Neuronal stem cell (in vitro differentiated cells): ENCODE results near the gene TAF12.

ENCODE experiments used
- DNase-seq: peaks from one replicate; pipeline ENCODE4 v3.0.0-alpha.2; 2013; ENCODE audit warnings: low spot score
- H2AFZ ChIP-seq: one replicate; pipeline ENCODE4 v1.6.1; 2013; ENCODE audit warnings: mild to moderate bottlenecking, low read length, inconsistent platforms
- H2AK5ac ChIP-seq: 2 replicates; pipeline ENCODE4 v1.6.1; 2013; ENCODE audit warnings: low read depth, mild to moderate bottlenecking, inconsistent platforms, low read length, moderate library complexity, mixed read lengths
- H2BK120ac ChIP-seq: 2 replicates; pipeline ENCODE4 v1.6.1; 2013; ENCODE audit warnings: low read depth, mild to moderate bottlenecking, inconsistent platforms, low read length, moderate library complexity, mixed read lengths
- H2BK12ac ChIP-seq: one replicate; pipeline ENCODE4 v1.6.1; 2013; ENCODE audit warnings: low read length, inconsistent platforms
- H2BK15ac ChIP-seq: 2 replicates; pipeline ENCODE4 v1.6.1; 2013; ENCODE audit warnings: mild to moderate bottlenecking, low read length, inconsistent platforms, mixed read lengths
- H2BK5ac ChIP-seq: one replicate; pipeline ENCODE4 v1.6.1; 2013; ENCODE audit warnings: inconsistent platforms, mild to moderate bottlenecking, low read length, moderate library complexity
- H3K14ac ChIP-seq: one replicate; pipeline ENCODE4 v1.6.1; 2013; ENCODE audit warnings: low read length, inconsistent platforms
- H3K18ac ChIP-seq: 2 replicates; pipeline ENCODE4 v1.6.1; 2013; ENCODE audit warnings: low read length, inconsistent platforms
- H3K23ac ChIP-seq: 2 replicates; pipeline ENCODE4 v1.6.1; 2013; ENCODE audit warnings: low read depth, mild to moderate bottlenecking, mixed read lengths, low read length, inconsistent platforms; ENCODE audit not compliant: poor library complexity
- H3K27ac ChIP-seq: replicated peaks from 3 replicates; pipeline ENCODE4 v1.5.1; 2013; ENCODE audit warnings: low read length, inconsistent platforms
- H3K27me3 ChIP-seq, 3 experiments: 2 replicates each; pipeline ENCODE4 v1.6.1; 2013; ENCODE audit warnings: low read length in 3 of 3, mild to moderate bottlenecking in 2 of 3, inconsistent platforms in 1 of 3, low read depth in 1 of 3, mixed read lengths in 1 of 3, moderate library complexity in 1 of 3; ENCODE audit not compliant: control insufficient read depth in 3 of 3, insufficient read depth in 3 of 3
- H3K36me3 ChIP-seq, 2 donors: replicated peaks in 1 of 2; 2 replicates each; pipeline ENCODE4 v1.6.1; 2013; ENCODE audit warnings: low read length in 2 of 2; ENCODE audit not compliant: control insufficient read depth in 2 of 2, insufficient read depth in 2 of 2
- H3K4ac ChIP-seq: 2 replicates; pipeline ENCODE4 v1.6.1; 2013; ENCODE audit warnings: inconsistent platforms, mild to moderate bottlenecking, low read length, moderate library complexity
- H3K4me1 ChIP-seq, 2 donors: 1 replicate in 1 of 2; 2 replicates in 1 of 2; pipeline ENCODE4 v1.6.1; 2013; ENCODE audit warnings: low read length in 2 of 2, low read depth in 1 of 2; ENCODE audit not compliant: control insufficient read depth in 2 of 2, insufficient read depth in 1 of 2
- H3K4me2 ChIP-seq: one replicate; pipeline ENCODE4 v1.6.1; 2013; ENCODE audit warnings: mild to moderate bottlenecking, low read length, inconsistent platforms; ENCODE audit not compliant: insufficient read depth, poor library complexity, severe bottlenecking
- H3K4me3 ChIP-seq, 2 donors: 2 replicates each; pipeline ENCODE4 v1.5.1; 2013; ENCODE audit warnings: low read length in 2 of 2, mild to moderate bottlenecking in 2 of 2, inconsistent platforms in 1 of 2, moderate library complexity in 1 of 2
- H3K79me1 ChIP-seq: one replicate; pipeline ENCODE4 v1.6.1; 2013; ENCODE audit warnings: low read depth, mild to moderate bottlenecking, inconsistent platforms, low read length, moderate library complexity
- H3K9ac ChIP-seq: one replicate; pipeline ENCODE4 v1.6.1; 2013; ENCODE audit warnings: mild to moderate bottlenecking, low read depth, low read length, inconsistent platforms; ENCODE audit not compliant: poor library complexity
- H3K9me3 ChIP-seq, 2 donors: replicated peaks in 1 of 2; 2 replicates each; pipeline versions ENCODE3 to v1.6.1; 2013; ENCODE audit warnings: low read length in 2 of 2, mild to moderate bottlenecking in 2 of 2, inconsistent platforms in 1 of 2, low read depth in 1 of 2, mixed read lengths in 1 of 2, moderate library complexity in 1 of 2; ENCODE audit not compliant: control insufficient read depth in 2 of 2, insufficient read depth in 1 of 2
- H4K8ac ChIP-seq: one replicate; pipeline ENCODE4 v1.6.1; 2013; ENCODE audit warnings: low read depth, mild to moderate bottlenecking, inconsistent platforms, low read length, moderate library complexity
- H4K91ac ChIP-seq: one replicate; pipeline ENCODE4 v1.6.1; 2013; ENCODE audit warnings: low read length, low read depth, mild to moderate bottlenecking, inconsistent platforms; ENCODE audit not compliant: poor library complexity
- WGBS, 2 donors: extraction: QIAGEN DNeasy Blood & Tissue Kit; methylation state at CpG; one replicate each; pipeline ENCODE4 v1.1.7; 2013; ENCODE audit warnings: missing lambda C conversion rate in 2 of 2, mixed read lengths in 1 of 2; ENCODE audit not compliant: insufficient read length in 2 of 2, insufficient replicate concordance in 1 of 2; ENCODE audit errors: extremely low coverage in 2 of 2; 5-methylcytosine and 5-hydroxymethylcytosine counted together

The TAF12 gene

DNA sequence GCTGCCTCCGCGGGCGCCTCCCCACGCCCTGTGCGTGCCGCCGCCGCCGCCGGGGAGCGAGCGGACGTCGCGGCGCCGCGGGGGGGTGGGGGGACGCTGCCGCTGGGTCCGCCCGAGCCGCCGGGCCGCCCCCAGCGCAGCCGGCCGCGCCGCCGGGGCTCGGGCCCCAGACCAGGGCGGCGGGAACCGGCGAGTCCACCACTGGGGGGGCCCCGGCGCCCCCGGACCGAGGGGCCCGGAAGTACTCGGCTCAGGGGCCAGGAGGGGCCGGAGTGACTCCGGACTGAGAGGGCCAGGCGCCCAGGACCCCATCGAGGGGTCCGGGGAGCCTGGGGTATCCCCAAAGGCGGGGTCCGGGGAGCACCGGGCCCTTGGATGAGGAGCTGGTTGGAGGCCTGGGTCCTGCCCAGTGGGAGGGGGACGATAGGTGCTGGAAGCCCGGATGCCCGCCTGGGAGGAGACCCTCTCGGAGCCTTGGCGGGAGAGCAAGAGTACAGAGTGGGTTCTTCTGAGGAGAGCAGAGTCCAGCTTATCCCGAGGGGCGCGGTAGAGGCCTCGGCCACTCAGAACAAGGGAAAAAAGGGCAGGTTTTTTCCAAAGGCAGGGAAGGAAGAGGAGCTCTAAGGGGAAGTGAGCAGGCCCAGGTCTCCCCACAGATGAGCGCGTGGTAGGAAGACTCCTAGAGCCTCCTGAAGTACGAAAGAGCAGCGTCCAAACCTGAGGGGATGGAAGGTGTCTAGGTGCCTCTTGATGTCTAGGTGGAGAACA lies 26.3 kb upstream of the TAF12 start:
- peak overlapping the region; percentile 25 for H3K14ac ChIP-seq
- H2BK15ac ChIP-seq, result no peak overlapping the region
- H3K27ac ChIP-seq, result peak overlapping the region; percentile 89
- H3K27me3 ChIP-seq, result no peaks in the 10 kb centered on the region
- H2BK5ac ChIP-seq, result peak overlapping the region; percentile 88
- H3K9me3 ChIP-seq, result no peaks in the 10 kb centered on the region
- peak overlapping the region; percentile 75 for H3K9ac ChIP-seq
- H3K79me1 ChIP-seq, result no peaks in the 10 kb centered on the region
- peak overlapping the region; percentile 64 to 93 for H3K4me3 ChIP-seq
- peak overlapping the region; percentile 41 for H3K4me2 ChIP-seq
- H2BK120ac ChIP-seq, result peak overlapping the region; percentile 34
- peak overlapping the region; percentile 35 for H3K23ac ChIP-seq
- peak; percentile 47 for DNase-seq
- H2BK12ac ChIP-seq, result no peak overlapping the region
- H2AFZ ChIP-seq, result peak overlapping the region; percentile 91
- peaks cover 0 to 5% of the 10 kb centered on the region in 2 donors for H3K4me1 ChIP-seq
- no peaks in the 10 kb centered on the region for H3K36me3 ChIP-seq
- peak overlapping the region; percentile 83 for H2AK5ac ChIP-seq
- no peak overlapping the region for H4K91ac ChIP-seq
- H4K8ac ChIP-seq, result no peak overlapping the region
- no peak overlapping the region for H3K4ac ChIP-seq
- no CpG with 5 or more reads among the region's 63 CpGs for WGBS, 2 donors
- peak overlapping the region; percentile 90 for H3K18ac ChIP-seq

DNA sequence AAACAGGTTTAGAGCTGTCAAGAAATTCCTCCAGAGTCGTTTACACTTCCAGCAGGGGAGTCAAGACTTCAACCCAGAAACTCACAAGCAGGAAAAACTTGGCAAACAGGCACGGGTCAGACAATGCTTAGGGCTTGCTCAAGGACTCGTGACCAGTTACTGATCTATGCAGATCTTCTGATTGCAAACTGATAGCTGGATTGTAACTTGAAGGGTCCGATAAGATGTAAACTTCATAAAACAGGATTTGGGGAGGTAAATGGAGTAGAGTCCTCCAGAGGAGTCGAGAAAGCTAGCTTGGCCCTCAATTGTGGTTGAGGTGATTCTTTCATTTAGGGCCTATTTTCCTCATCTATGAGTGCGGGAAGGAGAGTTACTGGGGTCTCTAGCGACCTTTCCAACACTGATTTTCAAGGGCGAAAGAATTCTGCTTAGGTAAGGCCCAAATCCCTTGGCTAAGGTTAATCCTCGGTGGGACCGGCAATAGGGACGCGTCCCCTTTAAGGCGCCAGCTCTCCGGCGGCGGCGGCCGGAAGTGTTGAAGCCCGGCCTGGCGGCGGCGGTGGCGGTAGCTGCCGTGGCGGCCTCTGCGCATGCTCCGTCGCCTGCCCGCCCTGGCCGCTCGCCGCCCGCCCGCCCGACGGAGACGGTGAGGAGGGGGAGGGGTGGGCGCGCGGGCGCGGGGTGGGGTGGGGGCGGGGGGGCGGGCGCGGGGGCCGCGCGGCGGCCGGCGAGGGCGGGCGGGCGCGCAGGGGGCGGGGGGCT lies 25.5 kb upstream of the TAF12 start, which contains the start of gene GMEB1:
Gene GMEB1, plus strand, starts transcription at position 594 of the 765 bp plus-strand sequence. CDS start 14,829 bp downstream, outside the sequence.
- Histone ChIP-seq H3K4me2 (peak within 1 kb of the TSS; percentile 66), H3K23ac (peak within 1 kb of the TSS; percentile 35), H3K4me1 (peaks cover 0 to 8% of the 10 kb centered on the region in 2 donors), H3K27me3 (no peaks in the 10 kb centered on the region), H2BK12ac (no peak within 1 kb of the TSS), H3K14ac (peak within 1 kb of the TSS; percentile 25), H3K4ac (no peak within 1 kb of the TSS), H3K9me3 (no peaks in the 10 kb centered on the region), H4K91ac (no peak within 1 kb of the TSS), H3K27ac (peak within 1 kb of the TSS; percentile 89), H3K9ac (peak within 1 kb of the TSS; percentile 75), H3K79me1 (no peaks in the 10 kb centered on the region), H3K18ac (peak within 1 kb of the TSS; percentile 90), H2BK5ac (peak within 1 kb of the TSS; percentile 88), H4K8ac (no peak within 1 kb of the TSS), H2AFZ (peak within 1 kb of the TSS; percentile 91), H3K36me3 (no peaks in the 10 kb centered on the region), H2BK120ac (peak within 1 kb of the TSS; percentile 34), H3K4me3 (peak within 1 kb of the TSS; percentile 64 to 93), H2AK5ac (peak within 1 kb of the TSS; percentile 83), H2BK15ac (no peak within 1 kb of the TSS)
- DNase-seq, result peak; percentile 85
- no CpG with 5 or more reads among the region's 57 CpGs for WGBS, 2 donors

DNA sequence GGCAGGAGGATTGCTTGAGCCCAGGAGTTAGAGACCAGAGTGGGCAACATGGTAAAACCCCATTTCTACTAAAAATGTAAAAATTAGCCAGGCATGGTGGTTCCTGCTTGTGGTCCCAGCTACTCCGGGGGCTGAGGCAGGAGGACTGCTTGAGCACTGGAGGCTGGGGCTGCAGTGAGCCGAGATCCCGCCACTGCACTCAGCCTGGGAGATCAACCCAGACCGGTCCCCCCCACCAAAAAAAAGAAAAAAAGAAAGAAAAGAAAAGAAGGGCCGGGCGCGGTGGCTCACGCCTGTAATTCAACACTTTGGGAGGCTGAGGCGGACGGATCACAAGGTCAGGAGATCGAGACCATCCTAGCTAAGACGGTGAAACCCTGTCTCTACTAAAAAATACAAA lies 23.9 kb upstream of the TAF12 start:
- H3K23ac ChIP-seq, result no peak overlapping the region
- H2AK5ac ChIP-seq, result no peak overlapping the region
- DNase-seq, result no peak
- H2BK5ac ChIP-seq, result no peak overlapping the region
- no peaks in the 10 kb centered on the region for H3K36me3 ChIP-seq
- peaks cover 0 to 8% of the 10 kb centered on the region in 2 donors for H3K4me1 ChIP-seq
- no peak overlapping the region for H3K14ac ChIP-seq
- no peak overlapping the region for H2BK120ac ChIP-seq
- H3K9ac ChIP-seq, result no peak overlapping the region
- no peak overlapping the region for H2AFZ ChIP-seq
- no peak overlapping the region for H4K8ac ChIP-seq
- no peaks in the 10 kb centered on the region for H3K27me3 ChIP-seq
- H2BK12ac ChIP-seq, result no peak overlapping the region
- H3K9me3 ChIP-seq, result no peaks in the 10 kb centered on the region
- no peak overlapping the region for H3K4me2 ChIP-seq
- WGBS, 2 donors, result no CpG with 5 or more reads among the region's 12 CpGs
- no peak overlapping the region for H3K27ac ChIP-seq
- no peak overlapping the region for H2BK15ac ChIP-seq
- H3K4ac ChIP-seq, result no peak overlapping the region
- no peak overlapping the region for H3K18ac ChIP-seq
- no peaks in the 10 kb centered on the region for H3K79me1 ChIP-seq
- no peak overlapping the region for H4K91ac ChIP-seq
- no peak overlapping the region for H3K4me3 ChIP-seq
